Body of pancreas (tissue), 4 donors: ENCODE results near the gene NACC1.

Source experiments
- CTCF ChIP-seq, 7 experiments: fragments of 450-650 bp in 4 of 7; fragments of 200-600 bp in 3 of 7; sonication (generic) in 3 of 7; IDR thresholded peaks; one replicate each; pipeline ENCODE4 v1.5.1; 2016 to 2019; ENCODE audit warnings: antibody characterized with exemption in 7 of 7
- POLR2A ChIP-seq, 3 donors: fragments of 450-650 bp; IDR thresholded peaks; one replicate each; pipeline ENCODE4 v1.6.1; 2016; ENCODE audit warnings: antibody characterized with exemption in 3 of 3, mild to moderate bottlenecking in 2 of 3

GRCh38 chr19:13077240-13077639 is 40.8 kb upstream of the NACC1 start:
- TF ChIP-seq CTCF (IDR thresholded peaks at IDR 0.05): no peak
- TF ChIP-seq POLR2A (IDR thresholded peaks at IDR 0.05): no peak
